Measurements from ENCODE around the gene KRT85. TPM values are rescaled to one million over a fixed set of nuclear protein-coding genes. Genes with fewer than 3 reads are reported as not detected.

Gene KRT85
- total and polyA plus RNA-seq, 3 donors from 2014 or later = 0.71 to 1.5 (median 0.74) TPM

GRCh38 chr12:52342781-52343490, 24.3 kb downstream of the KRT85 start:
- Histone ChIP-seq H3K4me3 (no peak overlapping the region), H3K9me3 (no peaks in the 10 kb centered on the region), H3K27me3 (no peaks in the 10 kb centered on the region), H3K4me1 (no peaks in the 10 kb centered on the region), H3K36me3 (ENCODE audit: low read depth, missing control alignments) (no peaks in the 10 kb centered on the region), H3K27ac (no peak overlapping the region)
- no peak for DNase-seq
- 90 to 91% methylated on average over 2 of the region's 2 CpGs for WGBS, 2 donors
- intact Hi-C loops (cut with DNase I; ENCODE audit: low total_unique reads) = no loop called here
- TF ChIP-seq POLR2A (IDR thresholded peaks at IDR 0.05) = no peak
- TF ChIP-seq, protein P1, sequence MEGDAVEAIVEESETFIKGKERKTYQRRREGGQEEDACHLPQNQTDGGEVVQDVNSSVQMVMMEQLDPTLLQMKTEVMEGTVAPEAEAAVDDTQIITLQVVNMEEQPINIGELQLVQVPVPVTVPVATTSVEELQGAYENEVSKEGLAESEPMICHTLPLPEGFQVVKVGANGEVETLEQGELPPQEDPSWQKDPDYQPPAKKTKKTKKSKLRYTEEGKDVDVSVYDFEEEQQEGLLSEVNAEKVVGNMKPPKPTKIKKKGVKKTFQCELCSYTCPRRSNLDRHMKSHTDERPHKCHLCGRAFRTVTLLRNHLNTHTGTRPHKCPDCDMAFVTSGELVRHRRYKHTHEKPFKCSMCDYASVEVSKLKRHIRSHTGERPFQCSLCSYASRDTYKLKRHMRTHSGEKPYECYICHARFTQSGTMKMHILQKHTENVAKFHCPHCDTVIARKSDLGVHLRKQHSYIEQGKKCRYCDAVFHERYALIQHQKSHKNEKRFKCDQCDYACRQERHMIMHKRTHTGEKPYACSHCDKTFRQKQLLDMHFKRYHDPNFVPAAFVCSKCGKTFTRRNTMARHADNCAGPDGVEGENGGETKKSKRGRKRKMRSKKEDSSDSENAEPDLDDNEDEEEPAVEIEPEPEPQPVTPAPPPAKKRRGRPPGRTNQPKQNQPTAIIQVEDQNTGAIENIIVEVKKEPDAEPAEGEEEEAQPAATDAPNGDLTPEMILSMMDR (IDR thresholded peaks at IDR 0.05) = no peak

DNA sequence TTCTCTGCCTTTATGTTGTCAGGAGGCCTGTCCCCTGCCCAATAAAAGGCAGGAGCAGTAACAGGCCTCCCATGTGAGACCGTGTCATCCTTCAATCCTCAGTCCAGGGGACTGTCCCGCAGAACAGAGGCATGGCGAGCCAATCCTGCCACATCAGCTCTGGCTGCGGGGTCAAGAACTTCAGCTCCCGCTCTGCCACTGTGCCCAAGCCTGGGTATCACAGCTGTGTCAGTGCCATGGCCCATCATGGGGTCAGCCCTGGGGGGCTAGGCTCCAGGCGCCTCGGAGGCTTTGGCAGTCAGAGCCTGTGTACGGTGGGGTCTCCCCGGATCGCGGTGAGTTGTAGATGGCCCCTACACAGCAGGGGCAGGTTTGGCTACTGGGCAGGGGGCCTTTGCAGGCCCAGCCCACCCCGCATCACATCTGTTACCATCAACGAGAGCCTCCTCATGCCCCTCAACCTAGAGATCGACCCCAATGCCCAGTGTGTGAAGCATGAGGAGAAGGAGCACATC, 26.2 kb downstream of the KRT85 start:
- H3K4me1 ChIP-seq = no peaks in the 10 kb centered on the region
- intact Hi-C loops (cut with DNase I; ENCODE audit: low total_unique reads) = no loop called here
- no peaks in the 10 kb centered on the region for H3K9me3 ChIP-seq
- no peaks in the 10 kb centered on the region for H3K27me3 ChIP-seq
- 95 to 100% methylated on average over 3 to 14 of the region's 14 CpGs for WGBS, 2 donors
- no peak overlapping the region for H3K4me3 ChIP-seq
- H3K27ac ChIP-seq = no peak overlapping the region
- DNase-seq = no peak
- no peaks in the 10 kb centered on the region for H3K36me3 ChIP-seq (ENCODE audit: low read depth, missing control alignments)
- TF ChIP-seq POLR2A (IDR thresholded peaks at IDR 0.05) = no peak
- TF ChIP-seq, protein P1 (IDR thresholded peaks at IDR 0.05) = no peak

DNA sequence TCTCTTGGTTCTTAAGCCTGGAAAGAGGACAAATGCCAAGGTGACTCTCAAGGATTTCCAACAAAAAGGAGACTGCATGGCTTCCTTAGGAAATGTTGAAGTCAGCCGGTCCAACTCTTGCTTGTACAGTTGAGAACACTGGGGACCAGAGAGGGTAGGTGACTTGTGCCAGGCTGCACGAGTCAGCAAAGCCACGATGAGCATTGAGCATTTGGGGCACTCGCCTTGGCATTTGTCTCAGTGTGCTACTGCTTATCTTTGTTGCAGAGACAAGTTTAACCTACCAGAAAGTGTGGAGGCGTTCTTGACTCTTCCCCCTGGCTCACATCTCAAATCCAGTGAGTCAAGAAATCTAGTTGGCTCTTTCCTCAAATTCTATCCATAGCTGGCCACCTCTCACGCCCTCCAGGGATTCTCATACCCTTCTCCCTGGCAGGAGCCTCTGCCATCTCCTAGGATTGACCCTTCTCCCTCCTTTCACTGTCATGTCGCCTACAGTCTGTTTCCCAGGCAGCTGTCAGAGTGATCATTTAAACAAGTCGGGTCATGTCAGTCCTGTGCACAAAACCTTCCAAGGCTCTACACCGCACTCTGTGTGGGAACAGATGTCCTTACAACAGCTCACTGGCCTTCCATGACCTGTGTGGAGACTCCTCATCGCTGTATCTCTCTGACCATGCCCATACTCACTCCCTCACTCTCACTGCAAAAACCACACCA, 28.9 kb downstream of the KRT85 start:
- Histone ChIP-seq H3K9me3 (no peaks in the 10 kb centered on the region), H3K27ac (no peak overlapping the region), H3K4me1 (no peaks in the 10 kb centered on the region), H3K36me3 (ENCODE audit: low read depth, missing control alignments) (no peaks in the 10 kb centered on the region), H3K4me3 (no peak overlapping the region), H3K27me3 (no peaks in the 10 kb centered on the region)
- intact Hi-C loops (cut with DNase I; ENCODE audit: low total_unique reads) = no loop called here
- WGBS, 2 donors = 87 to 91% methylated on average over 10 of the region's 10 CpGs
- TF ChIP-seq POLR2A (IDR thresholded peaks at IDR 0.05) = no peak
- TF ChIP-seq, protein P1 (IDR thresholded peaks at IDR 0.05) = no peak
- DNase-seq = no peak

GRCh38 chr12:52337054-52337453, 30.2 kb downstream of the KRT85 start:
- intact Hi-C loops (cut with DNase I; ENCODE audit: low total_unique reads) = no loop called here

More at GRCh38 chr12:52337054-52337453, 30.2 kb downstream of the KRT85 start:
- Histone ChIP-seq H3K4me1 (no peaks in the 10 kb centered on the region), H3K27me3 (no peaks in the 10 kb centered on the region), H3K9me3 (no peaks in the 10 kb centered on the region), H3K27ac (no peak overlapping the region), H3K4me3 (no peak overlapping the region), H3K36me3 (ENCODE audit: low read depth, missing control alignments) (no peaks in the 10 kb centered on the region)
- no peak for DNase-seq
- 69 to 77% methylated on average over 1 of the region's 1 CpG for WGBS, 2 donors
- TF ChIP-seq, protein P1 (IDR thresholded peaks at IDR 0.05) = no peak
- TF ChIP-seq POLR2A (IDR thresholded peaks at IDR 0.05) = no peak

All from testis (tissue), 3 donors.